Sigmoid colon (tissue), 4 donors: ENCODE measurements around the gene SCN10A.

Source experiments
- EP300 ChIP-seq, 4 donors: sonication (generic); formaldehyde crosslinking; IDR thresholded peaks; one replicate each; pipeline ENCODE4 v1.6.1; 2017; ENCODE audit warnings: antibody characterized with exemption in 4 of 4
- TF ChIP-seq, protein P1 (sequence below), 4 experiments: fragments of 450-650 bp in 3 of 4; fragments of 200-600 bp in 1 of 4; IDR thresholded peaks; one replicate each; pipeline ENCODE4 v1.5.1; 2016 to 2019; ENCODE audit warnings: antibody characterized with exemption in 4 of 4, mild to moderate bottlenecking in 3 of 4, moderate library complexity in 2 of 4

DNA sequence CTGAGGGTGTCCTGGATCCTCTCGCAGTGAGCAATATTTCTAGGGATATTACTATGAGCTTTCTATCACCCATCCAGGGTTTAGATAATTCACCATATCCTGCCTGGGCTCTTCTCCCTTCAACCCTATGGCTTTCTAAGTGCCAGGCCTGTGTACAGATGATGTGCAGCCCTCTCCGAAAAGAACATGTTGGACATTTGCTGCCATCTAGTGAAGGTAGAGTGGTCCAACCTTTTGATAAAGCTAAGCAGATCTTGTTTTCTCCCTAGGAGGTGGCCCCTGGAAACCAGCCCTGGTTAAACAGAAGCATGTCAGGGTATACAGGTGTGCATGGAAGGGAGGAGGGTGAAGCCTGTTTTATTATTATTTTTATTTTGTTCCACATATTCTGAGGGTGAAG is 27.9 kb upstream of the SCN10A start:
- TF ChIP-seq, protein P1, sequence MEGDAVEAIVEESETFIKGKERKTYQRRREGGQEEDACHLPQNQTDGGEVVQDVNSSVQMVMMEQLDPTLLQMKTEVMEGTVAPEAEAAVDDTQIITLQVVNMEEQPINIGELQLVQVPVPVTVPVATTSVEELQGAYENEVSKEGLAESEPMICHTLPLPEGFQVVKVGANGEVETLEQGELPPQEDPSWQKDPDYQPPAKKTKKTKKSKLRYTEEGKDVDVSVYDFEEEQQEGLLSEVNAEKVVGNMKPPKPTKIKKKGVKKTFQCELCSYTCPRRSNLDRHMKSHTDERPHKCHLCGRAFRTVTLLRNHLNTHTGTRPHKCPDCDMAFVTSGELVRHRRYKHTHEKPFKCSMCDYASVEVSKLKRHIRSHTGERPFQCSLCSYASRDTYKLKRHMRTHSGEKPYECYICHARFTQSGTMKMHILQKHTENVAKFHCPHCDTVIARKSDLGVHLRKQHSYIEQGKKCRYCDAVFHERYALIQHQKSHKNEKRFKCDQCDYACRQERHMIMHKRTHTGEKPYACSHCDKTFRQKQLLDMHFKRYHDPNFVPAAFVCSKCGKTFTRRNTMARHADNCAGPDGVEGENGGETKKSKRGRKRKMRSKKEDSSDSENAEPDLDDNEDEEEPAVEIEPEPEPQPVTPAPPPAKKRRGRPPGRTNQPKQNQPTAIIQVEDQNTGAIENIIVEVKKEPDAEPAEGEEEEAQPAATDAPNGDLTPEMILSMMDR (IDR thresholded peaks at IDR 0.05), result no peak
- TF ChIP-seq EP300 (IDR thresholded peaks at IDR 0.05), result no peak
